HTERT RPE-1 (cell line): ENCODE data around the gene P2RY6.

Experiments
- in situ Hi-C: fragments of 300-500 bp; cut with MboI; formaldehyde crosslinking; loops from 4 replicates; pipeline ENCODE4 v1.14.3; 2020; ENCODE audit warnings: low sequenced_read_pairs

P2RY6 gene

GRCh38 chr11:73236854-73237253 is 35.3 kb upstream of the P2RY6 start:
- in situ Hi-C loops, result no loop called here

GRCh38 chr11:73237471-73238290 is 34.5 kb upstream of the P2RY6 start:
- in situ Hi-C loops, result no loop called here

- in situ Hi-C loops, result no loop called here
Measured at GRCh38 chr11:73239111-73239521, 33.0 kb upstream of the P2RY6 start.

GRCh38 chr11:73239571-73240189 is 32.5 kb upstream of the P2RY6 start:
- in situ Hi-C loops, result no loop called here

GRCh38 chr11:73240190-73240781 is 31.9 kb upstream of the P2RY6 start:
- in situ Hi-C loops, result no loop called here

- in situ Hi-C loops, result no loop called here
Measured at GRCh38 chr11:73241300-73241699, 30.8 kb upstream of the P2RY6 start.

GRCh38 chr11:73242251-73243092 is 29.7 kb upstream of the P2RY6 start:
- in situ Hi-C loops, result no loop called here

- in situ Hi-C loops, result no loop called here
Measured at GRCh38 chr11:73243093-73243485, 29.0 kb upstream of the P2RY6 start.

GRCh38 chr11:73244589-73245240 is 27.4 kb upstream of the P2RY6 start:
- in situ Hi-C loops, result no loop called here

- in situ Hi-C loops, result no loop called here
Measured at GRCh38 chr11:73245461-73245860, 26.7 kb upstream of the P2RY6 start.

- in situ Hi-C loops, result no loop called here
Measured at GRCh38 chr11:73246303-73246702, 25.8 kb upstream of the P2RY6 start.

- in situ Hi-C loops, result no loop called here
Measured at GRCh38 chr11:73248526-73249185, 23.5 kb upstream of the P2RY6 start.

GRCh38 chr11:73249304-73249703 is 22.8 kb upstream of the P2RY6 start:
- in situ Hi-C loops, result no loop called here

- in situ Hi-C loops, result no loop called here
Measured at GRCh38 chr11:73249853-73250783, 22.0 kb upstream of the P2RY6 start.

- in situ Hi-C loops, result no loop called here
Measured at GRCh38 chr11:73252577-73253191, 19.5 kb upstream of the P2RY6 start.

GRCh38 chr11:73257342-73258103 is 14.6 kb upstream of the P2RY6 start:
- in situ Hi-C loops, result no loop called here

GRCh38 chr11:73258104-73259035 is 13.8 kb upstream of the P2RY6 start:
- in situ Hi-C loops, result no loop called here
